ENCODE data around the gene COL4A1.

COL4A1 gene

DNA sequence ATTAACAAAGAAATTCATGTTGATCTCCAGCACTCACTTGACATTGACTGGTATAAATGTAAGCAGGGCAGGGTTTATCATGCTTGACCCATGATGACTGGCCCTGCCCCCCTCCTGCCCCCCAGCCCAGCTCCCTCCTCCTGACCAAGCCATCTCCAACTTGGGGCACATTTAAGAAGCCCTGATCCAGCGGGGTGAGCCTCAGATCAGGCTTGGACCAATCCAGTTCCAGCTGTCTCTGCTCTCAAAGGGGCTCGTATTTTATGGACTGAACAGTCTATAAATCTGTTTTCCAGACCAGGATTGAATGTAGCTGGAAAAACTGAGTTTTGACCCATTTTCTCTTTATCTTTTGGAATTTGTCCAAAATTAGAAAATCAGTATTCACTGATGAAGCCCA is 100.0 kb downstream of the COL4A1 start:
- no peak for DNase-seq (ENCODE audit: extremely low read depth in 1 of 2, low read depth in 1 of 2)

DNA sequence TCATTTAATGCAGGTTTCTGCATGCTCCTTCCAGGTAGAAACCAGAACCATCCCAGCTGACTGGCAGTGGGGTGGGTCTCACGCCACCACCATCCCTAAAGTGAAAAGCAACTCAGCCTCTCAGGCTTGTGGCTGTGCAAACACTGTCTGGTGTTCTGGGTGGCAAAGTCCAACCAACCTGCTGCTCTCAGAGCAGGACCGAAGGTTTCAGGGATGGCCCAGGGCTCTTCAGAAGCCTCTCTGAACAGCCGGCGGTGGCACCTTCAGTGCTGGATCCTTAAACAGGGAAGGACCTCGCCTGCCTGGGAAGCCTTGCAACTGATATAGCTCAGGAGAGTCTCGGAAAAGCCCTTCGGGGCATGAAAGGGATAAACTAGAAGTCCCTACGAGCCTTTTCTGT is 100.8 kb downstream of the COL4A1 start:
- no peak for DNase-seq (ENCODE audit: extremely low read depth in 1 of 2, low read depth in 1 of 2)

DNA sequence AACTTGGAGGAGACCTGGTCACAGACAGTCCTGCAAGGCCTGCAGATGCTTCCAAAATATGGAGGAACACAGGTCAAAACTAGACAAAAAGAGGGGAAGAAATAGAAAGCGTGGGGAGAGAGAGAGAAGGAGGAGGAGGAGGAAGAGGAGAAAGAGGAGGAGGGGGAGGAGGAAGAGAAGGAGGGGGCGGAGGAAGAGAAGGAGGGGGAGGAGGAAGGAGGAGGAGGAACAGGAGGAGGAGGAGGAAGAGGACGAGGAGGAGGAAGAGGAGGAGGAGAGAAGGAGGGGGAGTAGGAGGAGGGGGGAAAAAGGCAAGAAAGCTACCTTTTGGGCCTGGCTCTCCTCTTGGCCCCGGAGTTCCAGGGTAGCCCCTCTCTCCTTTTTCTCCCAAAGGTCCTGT is 105.8 kb downstream of the COL4A1 start:
- no peak for DNase-seq (ENCODE audit: extremely low read depth in 1 of 2, low read depth in 1 of 2)

DNA sequence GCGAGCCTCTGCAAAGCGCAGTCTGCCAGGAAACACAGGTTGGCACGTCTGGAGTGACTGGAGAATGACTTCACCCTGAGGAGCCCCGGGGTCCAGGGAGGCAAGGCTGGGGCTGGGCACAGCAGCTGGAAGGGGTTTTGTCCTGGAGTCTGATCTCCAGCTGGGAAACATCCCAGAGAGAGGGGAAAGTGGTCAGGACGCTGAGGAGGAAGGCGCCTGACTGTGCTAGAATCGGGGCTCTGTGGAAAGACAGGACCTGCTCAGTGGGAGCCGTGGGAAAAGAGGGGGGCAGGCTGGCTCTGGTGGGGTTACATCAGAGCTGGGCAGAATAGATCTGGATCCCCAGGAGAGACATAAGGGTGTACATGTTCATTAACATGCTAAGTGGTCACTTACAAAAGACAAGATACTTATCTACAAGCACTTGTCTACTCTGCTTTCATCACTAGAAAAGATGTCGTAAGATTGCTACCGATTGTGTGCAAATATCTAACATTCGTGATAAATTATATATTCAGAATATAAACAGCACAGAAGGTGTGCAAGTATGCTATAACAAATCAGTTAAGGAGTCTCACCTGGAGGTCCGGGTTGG is 106.6 kb downstream of the COL4A1 start:
- DNase-seq (ENCODE audit: extremely low read depth in 1 of 2, low read depth in 1 of 2): no peak

DNA sequence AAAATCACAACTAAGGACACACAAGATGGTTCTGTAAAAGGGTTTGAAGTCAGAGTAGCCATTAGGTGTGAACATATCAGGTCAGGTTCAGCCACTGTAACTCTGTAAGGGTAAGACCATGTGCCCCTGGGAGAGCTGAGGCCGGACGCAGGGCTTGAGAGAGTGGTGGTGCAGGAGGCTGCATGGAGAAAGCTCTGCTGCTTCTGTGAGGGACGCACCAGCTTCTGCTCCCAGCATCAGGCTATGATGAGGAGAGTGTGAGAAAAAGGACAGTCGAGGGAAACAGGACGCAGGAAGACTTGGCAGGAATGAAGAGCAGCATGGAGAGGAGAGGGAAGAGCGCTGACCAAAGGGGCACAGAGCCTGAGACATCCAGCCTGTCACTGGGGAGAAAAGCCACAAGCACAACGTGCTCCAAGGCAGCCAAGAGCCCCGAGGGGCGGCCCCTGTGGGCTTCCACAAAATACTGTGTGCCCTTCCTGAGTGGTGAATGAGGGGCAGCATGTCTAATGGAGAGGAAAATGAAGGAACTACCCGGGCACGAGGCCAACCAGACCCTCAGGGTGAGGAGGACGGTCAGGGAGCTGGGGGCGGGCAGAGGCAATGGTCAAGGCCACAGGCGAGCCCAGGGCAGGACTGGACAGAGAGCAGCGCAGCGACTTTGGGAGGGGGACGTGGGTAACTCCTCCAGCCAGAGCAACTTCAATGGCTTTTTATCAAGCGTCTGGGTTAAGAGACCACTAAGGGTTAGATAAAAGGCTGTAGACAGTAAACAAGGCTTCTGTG is 107.7 kb downstream of the COL4A1 start:
- DNase-seq (ENCODE audit: extremely low read depth in 1 of 2, low read depth in 1 of 2): no peak

DNA sequence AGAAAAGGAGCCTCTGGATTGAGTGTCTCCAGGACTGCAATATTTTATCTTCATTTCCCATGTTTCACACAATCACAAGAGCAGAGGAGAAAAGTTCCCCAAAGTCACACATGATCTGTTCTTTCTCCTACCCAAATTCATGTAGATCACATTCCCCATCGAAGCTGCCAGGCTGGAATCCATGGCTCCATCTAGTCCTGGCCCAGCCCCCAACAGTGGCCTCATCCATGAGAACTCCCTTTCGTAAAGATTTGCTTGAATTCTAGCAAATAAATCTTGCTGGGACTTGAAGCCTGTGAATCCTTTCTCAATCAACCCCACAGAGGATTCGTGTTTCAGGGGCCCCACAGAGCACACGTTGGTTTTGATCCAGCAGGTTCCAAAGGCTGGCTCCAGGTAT is 109.5 kb downstream of the COL4A1 start:
- DNase-seq (ENCODE audit: extremely low read depth in 1 of 2, low read depth in 1 of 2): no peak

DNA sequence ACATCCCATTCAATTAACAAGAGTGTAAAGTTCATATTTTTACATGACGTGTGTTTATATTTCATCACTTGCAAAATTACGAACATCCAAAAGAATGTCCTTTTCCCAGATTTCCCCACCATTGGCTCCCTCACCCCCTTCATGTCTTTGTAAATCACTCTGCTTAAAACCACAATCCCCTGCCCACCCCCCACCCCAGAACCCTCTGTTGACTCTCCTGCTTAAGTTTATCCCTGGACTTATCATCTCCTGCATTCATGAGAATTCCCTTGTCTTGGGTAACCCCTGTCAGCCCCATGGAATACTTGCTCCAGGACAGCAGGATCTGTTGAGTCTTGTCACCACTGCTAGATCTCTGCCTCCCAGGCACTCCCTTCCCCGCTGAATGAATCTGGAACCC is 109.9 kb downstream of the COL4A1 start:
- DNase-seq (ENCODE audit: extremely low read depth in 1 of 2, low read depth in 1 of 2): no peak

DNA sequence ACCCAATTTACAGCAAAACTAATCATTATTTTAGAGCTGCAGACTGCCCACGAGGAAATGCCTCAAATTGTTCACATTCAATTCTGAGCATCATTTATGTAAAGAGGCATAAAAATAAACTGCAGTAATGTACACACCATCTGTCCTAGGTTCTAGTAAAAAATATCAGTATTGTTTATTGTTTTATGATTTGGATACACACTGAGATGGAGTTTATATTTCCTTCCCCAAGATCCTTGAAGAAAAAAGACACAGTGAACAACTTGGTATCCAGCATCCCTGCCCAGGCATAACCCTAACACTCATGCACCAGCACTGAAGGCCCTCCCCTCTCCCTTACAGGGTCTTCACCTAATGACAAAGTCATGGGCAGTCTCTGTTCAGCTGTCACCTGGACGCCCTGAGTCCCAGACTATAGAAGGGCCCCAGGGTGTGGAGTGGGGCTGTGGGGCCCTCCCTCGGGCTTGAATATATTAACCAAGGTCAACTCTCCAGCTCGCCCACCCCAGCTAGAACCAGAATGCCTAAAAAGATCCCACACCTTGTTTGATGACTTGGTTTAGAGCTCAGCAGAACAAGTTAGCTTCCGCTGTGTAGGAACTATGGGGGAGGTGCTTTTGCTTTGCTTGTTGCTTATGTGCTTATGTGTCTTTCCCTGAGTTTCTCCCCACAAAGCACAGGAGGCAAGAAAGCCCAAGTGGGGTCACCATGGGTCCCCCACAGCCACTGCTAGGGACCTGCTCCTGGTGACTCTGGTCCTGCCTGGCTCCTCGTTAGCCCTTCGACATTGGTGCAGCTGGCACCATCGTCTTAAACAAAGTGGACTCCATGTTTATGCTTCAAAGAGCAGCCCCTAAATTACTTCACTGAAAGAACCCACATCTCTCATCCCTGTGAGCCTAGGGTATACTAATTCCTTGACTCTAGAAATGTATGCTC is 111.1 kb downstream of the COL4A1 start:
- DNase-seq (ENCODE audit: extremely low read depth in 1 of 2, low read depth in 1 of 2): no peak

DNA sequence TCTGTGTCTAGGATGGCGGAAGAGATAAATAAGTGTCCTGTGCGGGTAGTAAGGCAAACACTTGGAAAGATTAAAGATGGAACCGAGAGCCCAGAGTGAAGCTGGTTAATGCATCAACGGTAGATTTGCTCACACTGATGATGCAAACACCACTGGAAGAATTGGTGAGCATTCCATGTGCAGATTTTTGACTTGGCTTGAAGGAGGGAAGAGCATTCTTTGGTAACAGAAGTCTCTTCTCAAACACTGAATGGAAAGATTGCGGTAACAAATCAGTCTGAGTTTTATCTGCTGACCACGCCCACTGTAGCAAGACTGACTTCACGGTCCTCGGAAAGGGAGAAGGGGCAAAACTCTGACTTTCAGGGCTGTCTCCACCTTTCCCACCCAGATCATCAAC is 112.5 kb downstream of the COL4A1 start:
- DNase-seq (ENCODE audit: extremely low read depth in 1 of 2, low read depth in 1 of 2): no peak

DNA sequence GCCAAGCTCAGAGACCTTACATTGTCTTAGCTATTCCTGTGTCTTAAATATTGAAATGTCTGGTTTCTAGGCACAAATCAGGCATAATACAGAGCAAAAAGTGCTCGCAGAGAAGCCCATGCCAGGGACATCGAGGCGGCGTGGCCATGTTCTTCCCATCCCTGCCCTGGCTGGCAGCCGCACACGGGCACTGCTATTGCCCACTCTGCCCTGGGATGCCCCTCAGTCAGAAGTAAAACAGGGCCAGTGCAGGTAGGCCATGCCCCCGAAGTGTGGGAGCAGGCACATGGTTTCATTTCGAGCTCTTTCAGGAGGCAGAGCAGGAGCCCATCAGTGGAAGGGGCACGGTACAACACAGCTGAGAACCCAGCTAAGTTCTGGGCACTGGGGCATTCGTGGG is 113.5 kb downstream of the COL4A1 start:
- DNase-seq (ENCODE audit: extremely low read depth in 1 of 2, low read depth in 1 of 2): no peak

DNA sequence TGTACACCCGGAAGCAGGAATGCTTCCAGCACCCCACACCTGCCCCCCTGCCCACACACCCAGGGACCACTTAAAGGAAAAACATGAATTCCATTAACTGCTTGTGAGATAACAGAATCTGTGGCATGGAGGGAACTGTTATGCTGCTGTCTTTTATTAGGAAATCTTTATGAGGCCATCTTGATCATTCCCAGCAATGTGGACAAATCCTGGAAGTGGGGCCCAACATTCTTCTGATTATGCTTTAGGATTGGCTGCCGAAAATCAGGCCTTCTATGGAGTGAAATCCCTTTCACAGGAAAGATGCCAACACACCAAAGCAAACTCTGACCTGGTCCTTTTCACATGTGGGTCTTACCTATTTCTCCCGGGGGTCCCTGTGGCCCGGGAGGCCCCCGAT is 114.5 kb downstream of the COL4A1 start:
- DNase-seq (ENCODE audit: extremely low read depth in 1 of 2, low read depth in 1 of 2): no peak

DNA sequence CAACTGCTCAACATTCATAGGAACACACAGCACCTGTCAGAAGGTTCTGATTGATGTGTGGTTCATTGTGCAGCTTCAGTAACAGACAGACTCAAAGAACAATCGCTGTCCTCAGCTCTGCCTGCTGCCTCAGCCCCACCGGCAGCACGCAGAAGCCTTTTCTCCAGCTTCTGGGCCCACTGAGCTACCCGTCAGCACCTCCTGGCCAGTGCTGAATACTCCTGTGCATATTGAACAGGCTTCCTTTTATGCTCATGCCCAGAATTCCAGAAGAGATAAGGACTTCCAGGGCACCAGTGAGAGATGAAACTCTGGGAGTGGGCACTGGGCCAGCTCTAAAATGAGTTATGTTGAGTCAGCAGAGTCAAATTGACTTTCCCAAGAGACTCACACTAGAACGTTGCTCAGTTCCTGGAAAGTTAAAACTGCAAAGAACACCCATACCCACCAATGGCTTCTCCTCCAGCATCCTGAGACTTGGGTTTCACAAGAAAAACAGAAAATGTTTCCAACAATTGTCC is 119.3 kb downstream of the COL4A1 start:
- no peak for DNase-seq (ENCODE audit: extremely low read depth in 1 of 2, low read depth in 1 of 2)

DNA sequence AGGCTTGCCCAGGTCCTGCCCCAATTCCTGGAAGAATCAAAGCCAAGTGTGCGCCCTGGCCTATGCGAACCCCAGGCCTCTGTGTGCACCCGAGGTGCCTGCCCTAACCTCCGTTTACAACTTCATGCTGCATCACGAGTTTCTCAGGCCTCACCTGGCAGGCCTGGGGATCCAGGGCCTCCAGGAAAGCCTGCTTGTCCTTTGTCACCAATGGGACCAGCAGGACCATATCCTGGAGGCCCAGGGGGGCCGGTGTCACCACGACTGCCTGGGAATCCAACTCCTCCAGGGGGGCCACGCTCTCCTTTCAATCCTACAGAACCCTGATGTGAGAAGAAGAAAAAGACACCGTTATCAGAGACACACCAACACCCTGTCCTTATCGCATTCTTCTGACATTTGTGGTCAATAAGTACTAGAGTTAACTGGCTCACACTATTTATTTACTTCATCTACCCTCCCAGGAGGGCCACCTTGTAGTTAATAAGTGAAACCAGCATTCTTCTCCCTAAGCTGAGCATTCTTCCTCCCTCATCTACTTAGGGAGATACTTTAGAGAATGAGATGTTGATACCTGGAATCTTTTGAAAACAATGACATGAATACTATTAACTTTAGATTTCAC is 120.6 kb downstream of the COL4A1 start:
- no peak for DNase-seq (ENCODE audit: extremely low read depth in 1 of 2, low read depth in 1 of 2)

DNA sequence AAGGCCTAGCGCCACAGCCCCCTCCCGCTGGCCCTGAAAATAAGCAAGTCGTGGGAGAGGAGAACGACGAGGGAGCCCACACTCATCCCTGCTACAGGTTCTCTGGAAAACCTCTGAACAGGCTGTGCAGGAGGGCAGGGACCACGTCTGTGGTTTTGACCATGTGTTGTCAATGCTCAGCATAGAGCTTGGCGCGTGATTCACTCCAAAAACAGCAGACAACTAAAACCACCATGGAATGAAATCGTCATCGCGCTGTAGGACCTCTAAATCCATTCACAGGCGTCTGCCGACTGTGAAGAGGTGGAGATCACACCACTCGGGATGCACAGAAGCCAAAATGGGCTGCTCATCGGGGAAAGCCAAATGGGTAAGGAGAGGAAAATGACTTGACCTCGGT is 121.3 kb downstream of the COL4A1 start:
- DNase-seq (ENCODE audit: extremely low read depth in 1 of 2, low read depth in 1 of 2): no peak

DNA sequence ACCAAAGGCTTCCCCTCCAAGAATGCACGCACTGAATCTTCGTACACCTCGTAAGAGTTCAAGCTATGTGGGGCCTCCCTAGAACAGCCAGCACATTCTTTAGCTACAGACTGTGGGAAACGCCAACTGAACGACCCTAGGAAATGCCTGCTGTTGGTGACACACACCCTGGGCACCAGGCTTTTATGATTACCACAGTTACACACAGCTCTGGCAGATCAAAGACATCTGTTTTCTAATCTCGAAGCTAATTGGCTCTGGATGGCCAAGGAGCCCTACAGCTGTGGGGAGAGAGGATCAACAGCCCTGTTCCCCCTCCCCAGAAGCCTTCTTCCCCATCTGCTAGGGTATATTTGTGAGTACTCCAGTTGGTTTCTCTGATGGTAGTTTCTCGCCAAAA is 123.0 kb downstream of the COL4A1 start:
- no peak for DNase-seq (ENCODE audit: extremely low read depth in 1 of 2, low read depth in 1 of 2)

DNA sequence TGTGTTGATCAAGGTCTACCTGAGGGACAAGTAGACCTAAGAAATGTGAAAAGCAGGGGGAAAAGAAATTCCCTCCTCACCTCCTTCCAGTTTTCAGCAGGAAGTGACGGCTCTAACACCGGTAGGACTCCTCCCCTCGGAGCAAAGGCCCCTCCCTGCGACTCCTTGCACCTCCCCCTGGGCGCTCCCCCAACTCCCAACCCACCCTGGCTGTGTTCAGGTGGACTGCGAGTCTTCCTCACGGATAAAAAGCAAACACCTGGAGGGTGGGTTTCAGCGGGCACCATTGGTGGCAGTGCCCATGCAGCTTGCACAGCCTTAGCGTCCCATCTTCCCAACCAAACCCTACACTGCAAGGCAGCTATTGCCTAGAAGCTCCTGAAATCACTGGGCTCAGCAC is 124.5 kb downstream of the COL4A1 start:
- no peak for DNase-seq (ENCODE audit: extremely low read depth in 1 of 2, low read depth in 1 of 2)

DNA sequence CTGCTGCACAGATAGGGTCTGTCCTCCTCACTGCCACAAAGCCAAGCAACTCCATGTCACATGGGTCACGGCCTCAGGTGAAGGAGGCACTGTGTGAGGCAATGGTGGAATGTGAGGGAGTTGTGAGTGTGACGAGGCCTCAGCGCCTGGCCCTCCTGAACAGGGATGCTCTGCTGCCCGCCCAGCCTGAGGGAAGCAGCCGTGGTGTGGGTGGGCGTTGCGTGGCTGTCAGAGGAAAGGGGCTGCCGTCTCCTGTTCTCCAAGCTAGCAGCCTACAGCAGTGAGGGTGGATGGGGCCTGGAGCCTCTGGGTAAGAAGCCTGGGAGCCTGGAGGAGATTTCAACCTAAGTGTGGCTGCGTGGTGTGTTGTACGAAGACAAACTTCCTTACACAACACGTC is 125.0 kb downstream of the COL4A1 start:
- DNase-seq (ENCODE audit: extremely low read depth in 1 of 2, low read depth in 1 of 2): no peak

DNA sequence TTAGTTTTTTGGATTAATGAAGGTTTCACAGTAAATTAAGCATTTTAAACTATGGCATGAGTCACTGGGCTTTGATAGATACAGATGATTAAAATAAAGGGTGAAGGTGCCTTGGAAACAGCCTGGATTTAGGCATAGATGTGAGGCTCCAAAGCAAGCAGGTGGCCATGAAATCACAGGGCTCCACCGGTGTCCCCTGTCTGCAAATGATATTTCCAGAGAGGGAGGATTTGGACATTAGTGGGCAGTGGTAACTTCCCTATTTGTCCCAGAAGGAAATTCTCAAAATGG is 127.2 kb downstream of the COL4A1 start:
- no peak for DNase-seq (ENCODE audit: extremely low read depth in 1 of 2, low read depth in 1 of 2)

DNA sequence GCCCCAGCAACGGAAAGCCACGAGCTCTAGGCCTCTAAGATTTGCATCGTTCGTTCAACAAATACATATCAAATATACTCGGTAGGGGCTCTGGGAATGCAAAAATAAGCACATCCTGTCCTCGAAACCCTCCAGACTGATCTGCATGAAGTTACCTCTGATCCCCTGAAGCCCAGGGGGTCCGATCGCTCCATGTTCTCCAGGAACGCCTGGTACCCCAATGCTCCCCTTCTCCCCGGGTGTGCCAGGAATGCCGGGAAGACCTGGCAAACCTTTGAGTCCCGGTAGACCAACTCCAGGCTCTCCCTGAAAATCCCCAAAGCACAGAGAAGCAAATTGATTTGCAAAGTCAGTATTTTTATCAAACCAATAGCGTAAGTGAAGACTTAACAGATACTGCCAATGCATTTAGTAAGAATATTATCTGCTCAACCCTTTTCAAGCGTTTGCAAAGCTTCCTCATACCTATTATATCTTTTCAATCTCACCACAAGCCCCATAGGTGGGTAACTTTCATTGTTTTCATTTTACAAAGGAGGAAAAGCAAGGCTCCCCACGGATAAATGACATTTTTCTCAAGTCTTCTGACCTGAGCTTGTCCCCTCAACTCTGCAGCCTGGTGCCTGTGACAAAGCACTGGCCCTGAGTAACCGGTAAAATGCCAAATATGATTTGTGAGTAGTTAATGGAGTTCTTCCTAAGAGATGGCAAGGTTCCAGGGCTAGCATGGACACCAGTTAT is 127.7 kb downstream of the COL4A1 start:
- DNase-seq (ENCODE audit: extremely low read depth in 1 of 2, low read depth in 1 of 2): no peak

DNA sequence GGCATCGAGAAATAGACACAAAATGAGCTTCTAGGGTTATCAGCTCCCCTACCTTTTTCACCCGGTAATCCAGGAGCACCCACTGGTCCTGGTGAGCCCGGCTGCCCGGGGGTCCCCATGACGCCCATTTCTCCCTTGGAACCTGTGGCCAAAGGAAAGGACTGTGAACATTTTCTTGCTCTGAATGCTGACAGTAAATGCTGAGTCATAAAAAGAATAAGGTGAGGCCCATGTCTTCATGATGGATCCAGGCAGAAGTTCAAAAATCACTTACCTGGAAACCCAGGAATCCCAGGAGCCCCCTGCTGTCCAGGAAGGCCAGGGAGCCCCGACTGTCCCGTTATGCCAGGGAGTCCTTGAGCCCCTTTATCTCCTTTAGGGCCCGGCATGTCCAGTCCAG is 129.2 kb downstream of the COL4A1 start:
- no peak for DNase-seq (ENCODE audit: extremely low read depth in 1 of 2, low read depth in 1 of 2)

DNA sequence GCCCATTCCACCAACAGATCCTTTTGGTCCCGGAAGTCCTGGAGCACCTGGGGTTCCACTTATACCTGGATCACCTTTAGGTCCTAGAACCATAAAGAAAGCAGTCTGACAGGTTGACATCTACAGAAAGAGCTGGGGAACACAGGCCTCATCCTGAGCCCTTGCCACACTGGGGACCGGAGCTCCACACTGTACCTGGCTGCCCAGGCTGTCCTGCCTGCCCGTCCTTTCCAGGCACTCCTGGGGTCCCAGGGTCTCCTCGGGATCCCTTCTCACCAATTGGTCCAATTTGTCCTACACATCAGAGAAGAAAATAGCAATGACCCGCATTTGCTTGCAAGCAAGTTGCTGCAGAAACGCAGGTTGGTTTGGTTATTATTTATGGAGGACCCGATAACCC is 130.5 kb downstream of the COL4A1 start:
- DNase-seq (ENCODE audit: extremely low read depth in 1 of 2, low read depth in 1 of 2): no peak

Measured in activated CD8-positive, alpha-beta memory T cell treated with anti-CD3 and anti-CD28 coated beads for 1 hour (primary cell).